Measurements from ENCODE around the gene HIF1AN. TPM values are rescaled to one million over a fixed set of nuclear protein-coding genes. Genes with fewer than 3 reads are reported as not detected.

HIF1AN gene
- total and polyA plus RNA-seq, 2 of the 8 experiments (the other 6 are each of a cell fraction or from before 2014, with no cell fraction given), result 10.9 to 62.8 TPM

DNA sequence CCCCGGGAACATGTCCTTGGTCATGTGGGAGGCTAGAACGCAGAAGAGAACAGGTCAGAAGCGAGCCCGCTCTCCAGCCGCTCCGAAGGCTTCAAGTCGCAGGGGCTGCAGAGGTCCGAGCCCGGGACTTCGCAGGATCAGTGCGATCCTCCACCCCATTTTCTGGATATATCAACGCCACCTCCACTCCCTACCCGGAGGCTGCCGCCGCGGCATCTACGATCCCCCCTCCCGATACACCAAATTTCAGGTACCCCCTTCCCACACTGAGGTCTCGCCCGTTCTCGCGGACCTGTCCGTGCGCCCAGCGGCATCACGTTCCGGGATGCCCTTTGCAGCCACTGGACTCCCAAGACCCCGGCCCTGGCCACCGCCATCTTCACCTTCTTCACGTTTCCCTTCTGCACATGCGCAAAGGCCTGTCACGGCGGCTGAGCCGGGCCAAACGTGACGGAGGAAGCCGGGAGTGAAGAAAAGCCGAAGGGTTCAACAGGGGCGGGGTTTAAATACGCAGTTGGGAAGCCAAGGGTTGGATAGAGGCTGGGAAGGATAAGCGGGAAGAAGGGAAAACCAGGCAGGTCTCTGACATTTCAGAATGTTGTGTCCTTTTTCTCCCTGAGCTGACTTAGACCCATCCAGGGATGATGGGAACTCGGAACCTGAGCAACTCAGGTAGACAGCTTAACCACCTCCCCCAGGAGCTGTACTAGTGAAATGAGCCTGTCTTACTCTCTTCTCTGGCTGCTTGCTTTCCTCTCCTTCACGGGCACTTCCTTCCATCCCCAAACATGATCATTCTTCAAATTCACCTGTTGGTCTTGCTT is 6.1 kb upstream of the HIF1AN start, which contains the start of gene NDUFB8 (continued):
- TF ChIP-seq, protein P1, sequence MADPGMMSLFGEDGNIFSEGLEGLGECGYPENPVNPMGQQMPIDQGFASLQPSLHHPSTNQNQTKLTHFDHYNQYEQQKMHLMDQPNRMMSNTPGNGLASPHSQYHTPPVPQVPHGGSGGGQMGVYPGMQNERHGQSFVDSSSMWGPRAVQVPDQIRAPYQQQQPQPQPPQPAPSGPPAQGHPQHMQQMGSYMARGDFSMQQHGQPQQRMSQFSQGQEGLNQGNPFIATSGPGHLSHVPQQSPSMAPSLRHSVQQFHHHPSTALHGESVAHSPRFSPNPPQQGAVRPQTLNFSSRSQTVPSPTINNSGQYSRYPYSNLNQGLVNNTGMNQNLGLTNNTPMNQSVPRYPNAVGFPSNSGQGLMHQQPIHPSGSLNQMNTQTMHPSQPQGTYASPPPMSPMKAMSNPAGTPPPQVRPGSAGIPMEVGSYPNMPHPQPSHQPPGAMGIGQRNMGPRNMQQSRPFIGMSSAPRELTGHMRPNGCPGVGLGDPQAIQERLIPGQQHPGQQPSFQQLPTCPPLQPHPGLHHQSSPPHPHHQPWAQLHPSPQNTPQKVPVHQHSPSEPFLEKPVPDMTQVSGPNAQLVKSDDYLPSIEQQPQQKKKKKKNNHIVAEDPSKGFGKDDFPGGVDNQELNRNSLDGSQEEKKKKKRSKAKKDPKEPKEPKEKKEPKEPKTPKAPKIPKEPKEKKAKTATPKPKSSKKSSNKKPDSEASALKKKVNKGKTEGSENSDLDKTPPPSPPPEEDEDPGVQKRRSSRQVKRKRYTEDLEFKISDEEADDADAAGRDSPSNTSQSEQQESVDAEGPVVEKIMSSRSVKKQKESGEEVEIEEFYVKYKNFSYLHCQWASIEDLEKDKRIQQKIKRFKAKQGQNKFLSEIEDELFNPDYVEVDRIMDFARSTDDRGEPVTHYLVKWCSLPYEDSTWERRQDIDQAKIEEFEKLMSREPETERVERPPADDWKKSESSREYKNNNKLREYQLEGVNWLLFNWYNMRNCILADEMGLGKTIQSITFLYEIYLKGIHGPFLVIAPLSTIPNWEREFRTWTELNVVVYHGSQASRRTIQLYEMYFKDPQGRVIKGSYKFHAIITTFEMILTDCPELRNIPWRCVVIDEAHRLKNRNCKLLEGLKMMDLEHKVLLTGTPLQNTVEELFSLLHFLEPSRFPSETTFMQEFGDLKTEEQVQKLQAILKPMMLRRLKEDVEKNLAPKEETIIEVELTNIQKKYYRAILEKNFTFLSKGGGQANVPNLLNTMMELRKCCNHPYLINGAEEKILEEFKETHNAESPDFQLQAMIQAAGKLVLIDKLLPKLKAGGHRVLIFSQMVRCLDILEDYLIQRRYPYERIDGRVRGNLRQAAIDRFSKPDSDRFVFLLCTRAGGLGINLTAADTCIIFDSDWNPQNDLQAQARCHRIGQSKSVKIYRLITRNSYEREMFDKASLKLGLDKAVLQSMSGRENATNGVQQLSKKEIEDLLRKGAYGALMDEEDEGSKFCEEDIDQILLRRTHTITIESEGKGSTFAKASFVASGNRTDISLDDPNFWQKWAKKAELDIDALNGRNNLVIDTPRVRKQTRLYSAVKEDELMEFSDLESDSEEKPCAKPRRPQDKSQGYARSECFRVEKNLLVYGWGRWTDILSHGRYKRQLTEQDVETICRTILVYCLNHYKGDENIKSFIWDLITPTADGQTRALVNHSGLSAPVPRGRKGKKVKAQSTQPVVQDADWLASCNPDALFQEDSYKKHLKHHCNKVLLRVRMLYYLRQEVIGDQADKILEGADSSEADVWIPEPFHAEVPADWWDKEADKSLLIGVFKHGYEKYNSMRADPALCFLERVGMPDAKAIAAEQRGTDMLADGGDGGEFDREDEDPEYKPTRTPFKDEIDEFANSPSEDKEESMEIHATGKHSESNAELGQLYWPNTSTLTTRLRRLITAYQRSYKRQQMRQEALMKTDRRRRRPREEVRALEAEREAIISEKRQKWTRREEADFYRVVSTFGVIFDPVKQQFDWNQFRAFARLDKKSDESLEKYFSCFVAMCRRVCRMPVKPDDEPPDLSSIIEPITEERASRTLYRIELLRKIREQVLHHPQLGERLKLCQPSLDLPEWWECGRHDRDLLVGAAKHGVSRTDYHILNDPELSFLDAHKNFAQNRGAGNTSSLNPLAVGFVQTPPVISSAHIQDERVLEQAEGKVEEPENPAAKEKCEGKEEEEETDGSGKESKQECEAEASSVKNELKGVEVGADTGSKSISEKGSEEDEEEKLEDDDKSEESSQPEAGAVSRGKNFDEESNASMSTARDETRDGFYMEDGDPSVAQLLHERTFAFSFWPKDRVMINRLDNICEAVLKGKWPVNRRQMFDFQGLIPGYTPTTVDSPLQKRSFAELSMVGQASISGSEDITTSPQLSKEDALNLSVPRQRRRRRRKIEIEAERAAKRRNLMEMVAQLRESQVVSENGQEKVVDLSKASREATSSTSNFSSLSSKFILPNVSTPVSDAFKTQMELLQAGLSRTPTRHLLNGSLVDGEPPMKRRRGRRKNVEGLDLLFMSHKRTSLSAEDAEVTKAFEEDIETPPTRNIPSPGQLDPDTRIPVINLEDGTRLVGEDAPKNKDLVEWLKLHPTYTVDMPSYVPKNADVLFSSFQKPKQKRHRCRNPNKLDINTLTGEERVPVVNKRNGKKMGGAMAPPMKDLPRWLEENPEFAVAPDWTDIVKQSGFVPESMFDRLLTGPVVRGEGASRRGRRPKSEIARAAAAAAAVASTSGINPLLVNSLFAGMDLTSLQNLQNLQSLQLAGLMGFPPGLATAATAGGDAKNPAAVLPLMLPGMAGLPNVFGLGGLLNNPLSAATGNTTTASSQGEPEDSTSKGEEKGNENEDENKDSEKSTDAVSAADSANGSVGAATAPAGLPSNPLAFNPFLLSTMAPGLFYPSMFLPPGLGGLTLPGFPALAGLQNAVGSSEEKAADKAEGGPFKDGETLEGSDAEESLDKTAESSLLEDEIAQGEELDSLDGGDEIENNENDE (IDR thresholded peaks at IDR 0.05; ENCODE audit: insufficient replicate concordance, low read length), result no peak
- TF ChIP-seq ASH2L (IDR thresholded peaks at IDR 0.05; ENCODE audit: low read length), result peak; percentile 91
- TF ChIP-seq ZNF274 (IDR thresholded peaks at IDR 0.05; ENCODE audit: borderline replicate concordance, extremely low read depth, low read length), result no peak
- TF ChIP-seq CREB1 (IDR thresholded peaks at IDR 0.05), result peak; percentile 82
- peak; percentile 79 for TF ChIP-seq POLR2AphosphoS5 (IDR thresholded peaks at IDR 0.05; ENCODE audit: low read depth, low read length)
- TF ChIP-seq HDAC2 (IDR thresholded peaks at IDR 0.05; ENCODE audit: borderline replicate concordance in 1 of 2, low read depth in 2 of 2, low read length in 2 of 2), result no peak
- no peak for TF ChIP-seq CHD1 (IDR thresholded peaks at IDR 0.05; ENCODE audit: low read depth, low read length)
- TF ChIP-seq SAP30 (IDR thresholded peaks at IDR 0.05; ENCODE audit: insufficient read depth, insufficient replicate concordance, low read length), result peak; percentile 53
- TF ChIP-seq TEAD4 (IDR thresholded peaks at IDR 0.05; ENCODE audit: low read depth, low read length), result no peak
- no peak for TF ChIP-seq JUND (IDR thresholded peaks at IDR 0.05; ENCODE audit: low read length)
- TF ChIP-seq POU5F1 (IDR thresholded peaks at IDR 0.05; ENCODE audit: low read depth, low read length), result no peak

Data from H1 (cell line).